Measurements from ENCODE around the gene LZIC. TPM values are rescaled to one million over a fixed set of nuclear protein-coding genes. Genes with fewer than 3 reads are reported as not detected.

The LZIC gene
- total and polyA plus RNA-seq, 11 donors: 18.5 to 37.7 (median 34.3) TPM

DNA sequence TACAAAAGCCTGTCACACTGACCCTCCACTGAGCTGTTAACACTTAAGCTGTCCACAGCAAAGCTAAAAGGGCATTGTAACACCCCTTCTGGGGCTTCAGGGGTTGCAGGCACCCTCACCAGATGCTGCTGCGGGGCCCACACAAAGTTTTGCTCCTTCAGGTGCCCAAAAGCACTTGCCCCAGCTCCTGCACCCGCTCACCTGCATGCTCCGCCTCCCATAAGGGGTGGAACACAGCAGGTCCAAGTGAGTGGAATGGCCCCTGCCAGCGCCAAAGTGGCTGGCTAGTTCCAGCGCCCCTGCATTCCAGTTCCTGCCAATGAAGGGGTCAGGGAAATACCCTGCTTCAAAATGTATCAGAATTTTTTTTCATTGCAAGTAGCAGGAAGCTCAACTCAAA is 46.6 kb upstream of the LZIC start:
- Histone ChIP-seq H3K9me3 (no peaks in the 10 kb centered on the region), H3K4me3 (no peak overlapping the region), H3K27ac (peak overlapping the region in 9 of 12 donors; percentile 24 to 87 (median 78)), H3K27me3 (no peaks in the 10 kb centered on the region), H3K4me1 (peaks cover 0 to 44% (median 24%) of the 10 kb centered on the region in 12 donors), H3K36me3 (peaks cover 0 to 6% (median 0%) of the 10 kb centered on the region in 9 donors)
- 91 to 98% (median 96%) methylated on average over 5 of the region's 5 CpGs for WGBS, 4 donors
- no peak for TF ChIP-seq POLR2A (IDR thresholded peaks at IDR 0.05)
- TF ChIP-seq, protein P1, sequence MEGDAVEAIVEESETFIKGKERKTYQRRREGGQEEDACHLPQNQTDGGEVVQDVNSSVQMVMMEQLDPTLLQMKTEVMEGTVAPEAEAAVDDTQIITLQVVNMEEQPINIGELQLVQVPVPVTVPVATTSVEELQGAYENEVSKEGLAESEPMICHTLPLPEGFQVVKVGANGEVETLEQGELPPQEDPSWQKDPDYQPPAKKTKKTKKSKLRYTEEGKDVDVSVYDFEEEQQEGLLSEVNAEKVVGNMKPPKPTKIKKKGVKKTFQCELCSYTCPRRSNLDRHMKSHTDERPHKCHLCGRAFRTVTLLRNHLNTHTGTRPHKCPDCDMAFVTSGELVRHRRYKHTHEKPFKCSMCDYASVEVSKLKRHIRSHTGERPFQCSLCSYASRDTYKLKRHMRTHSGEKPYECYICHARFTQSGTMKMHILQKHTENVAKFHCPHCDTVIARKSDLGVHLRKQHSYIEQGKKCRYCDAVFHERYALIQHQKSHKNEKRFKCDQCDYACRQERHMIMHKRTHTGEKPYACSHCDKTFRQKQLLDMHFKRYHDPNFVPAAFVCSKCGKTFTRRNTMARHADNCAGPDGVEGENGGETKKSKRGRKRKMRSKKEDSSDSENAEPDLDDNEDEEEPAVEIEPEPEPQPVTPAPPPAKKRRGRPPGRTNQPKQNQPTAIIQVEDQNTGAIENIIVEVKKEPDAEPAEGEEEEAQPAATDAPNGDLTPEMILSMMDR (IDR thresholded peaks at IDR 0.05): no peak
- intact Hi-C loops (cut with DNase I): loop anchor here in 2 of 10 donors (5.0 kb wide), 1 partner anchor 37 kb away; no protein-coding TSS in a partner anchor
- ATAC-seq (no peak), DNase-seq (no peak)

DNA sequence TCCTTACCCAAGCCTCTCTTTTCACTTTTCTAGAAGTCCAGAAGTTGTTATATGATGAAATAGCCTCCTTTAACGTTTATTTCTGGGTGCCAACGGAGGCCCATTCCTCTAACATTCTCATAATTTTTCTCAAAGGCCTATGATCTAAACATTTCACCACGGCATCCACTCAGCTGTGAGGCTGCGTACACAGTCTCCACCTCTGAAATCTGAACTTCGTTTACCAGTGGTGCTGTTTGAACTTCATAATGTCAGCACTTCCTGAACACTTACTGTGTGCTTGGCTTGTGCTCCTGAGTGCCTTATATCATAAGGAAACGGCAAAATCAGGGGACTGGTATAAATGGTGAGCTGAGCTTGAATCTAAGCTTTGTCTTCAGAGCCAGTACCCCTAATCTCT is 41.8 kb upstream of the LZIC start:
- H3K36me3 ChIP-seq: peaks cover 0 to 50% (median 36%) of the 10 kb centered on the region in 9 donors

DNA sequence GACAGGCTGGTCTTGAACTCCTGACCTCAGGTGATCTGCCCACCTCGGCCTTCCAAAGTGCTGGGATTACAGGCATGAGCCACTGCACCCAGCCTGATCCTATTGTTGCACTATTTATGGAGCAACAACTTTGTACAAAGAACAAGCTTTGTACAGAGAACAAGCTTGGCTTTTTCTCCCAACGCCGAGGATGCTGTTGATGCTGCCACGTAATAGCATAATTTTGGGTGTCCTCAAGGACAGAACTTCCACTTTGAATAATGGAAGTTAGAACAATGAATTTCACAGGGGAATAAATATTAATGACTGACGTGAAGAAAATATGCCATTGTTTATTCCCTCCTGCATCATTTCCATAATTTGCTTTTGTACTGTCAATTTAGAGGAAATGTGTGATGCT is 41.1 kb upstream of the LZIC start:
- Histone ChIP-seq H3K4me1 (peaks cover 0 to 7% (median 0%) of the 10 kb centered on the region in 12 donors), H3K36me3 (peaks cover 0 to 56% (median 39%) of the 10 kb centered on the region in 9 donors), H3K27me3 (no peaks in the 10 kb centered on the region), H3K27ac (peak overlapping the region in 10 of 12 donors; percentile 11 to 80 (median 53)), H3K9me3 (no peaks in the 10 kb centered on the region), H3K4me3 (no peak overlapping the region)
- no peak for DNase-seq
- intact Hi-C loops (cut with DNase I): no loop called here
- 64 to 84% (median 71%) methylated on average over 5 of the region's 5 CpGs for WGBS, 4 donors
- ATAC-seq: peak in 2 of 4 donors; percentile 39 to 88
- TF ChIP-seq, protein P1 (IDR thresholded peaks at IDR 0.05): no peak
- no peak for TF ChIP-seq POLR2A (IDR thresholded peaks at IDR 0.05)

More for the DNA sequence above, 41.8 kb upstream of the LZIC start:
- Histone ChIP-seq H3K4me3 (no peak overlapping the region), H3K9me3 (no peaks in the 10 kb centered on the region), H3K4me1 (peaks cover 0 to 11% (median 4%) of the 10 kb centered on the region in 12 donors), H3K27ac (peak overlapping the region in 9 of 12 donors; percentile 18 to 78 (median 53)), H3K27me3 (no peaks in the 10 kb centered on the region)
- TF ChIP-seq POLR2A (IDR thresholded peaks at IDR 0.05): no peak
- TF ChIP-seq, protein P1 (IDR thresholded peaks at IDR 0.05): no peak
- ATAC-seq: no peak
- 40 to 52% (median 48%) methylated on average over 6 of the region's 6 CpGs for WGBS, 4 donors
- intact Hi-C loops (cut with DNase I): loop anchor here in 1 of 10 donors (5.0 kb wide), 1 partner anchor 33 kb away; no protein-coding TSS in a partner anchor
- DNase-seq: no peak

DNA sequence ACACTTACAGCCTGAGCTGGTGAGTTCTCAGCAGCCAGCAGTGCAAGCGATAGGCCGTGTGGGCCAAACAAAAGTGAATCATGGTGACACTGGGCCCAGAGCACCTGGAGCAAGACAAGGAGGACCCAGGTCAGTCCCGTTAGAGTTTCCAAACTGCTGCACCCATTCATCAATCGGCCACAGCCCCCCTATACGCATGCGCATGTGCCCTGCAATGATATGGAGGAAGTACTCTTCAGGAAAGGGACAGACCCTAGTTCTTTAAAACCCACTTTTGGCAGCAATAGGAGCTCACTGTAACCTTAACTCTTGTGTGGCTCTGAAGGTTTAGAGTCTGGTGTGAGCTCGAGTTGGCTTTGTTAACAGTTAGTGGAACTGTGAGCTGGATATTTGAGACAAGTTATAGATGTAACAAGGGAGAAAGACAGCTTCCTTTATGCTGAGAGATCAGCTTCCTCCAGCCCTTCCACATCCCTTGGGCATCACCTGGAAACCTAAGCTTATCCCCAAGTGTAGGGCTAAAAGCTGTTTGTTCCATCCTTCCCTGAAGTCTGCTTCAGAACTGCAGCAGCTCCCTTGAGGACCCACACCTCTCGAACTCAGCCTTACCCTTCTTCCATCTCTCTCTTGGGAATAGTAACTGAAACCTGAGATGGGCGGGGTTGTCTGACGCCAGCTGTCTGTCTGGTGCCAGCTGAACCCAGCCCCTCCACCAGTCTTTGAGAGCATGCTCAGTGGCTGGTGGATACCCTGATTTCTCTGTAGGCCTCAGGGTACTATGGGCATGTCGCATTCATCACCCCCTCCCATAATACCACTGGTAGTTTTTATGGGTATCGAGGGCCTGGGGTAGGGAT is 17.7 kb upstream of the LZIC start:
- Histone ChIP-seq H3K4me3 (no peak overlapping the region), H3K36me3 (peaks cover 0 to 6% (median 0%) of the 10 kb centered on the region in 9 donors), H3K27me3 (no peaks in the 10 kb centered on the region), H3K27ac (no peak overlapping the region), H3K9me3 (no peaks in the 10 kb centered on the region), H3K4me1 (peaks cover 0 to 8% (median 0%) of the 10 kb centered on the region in 12 donors)
- DNase-seq: no peak
- WGBS, 4 donors: 73 to 81% (median 77%) methylated on average over 9 to 12 of the region's 12 CpGs
- intact Hi-C loops (cut with DNase I): loop anchor here in 1 of 10 donors (5.0 kb wide), 1 partner anchor 61 kb away; no protein-coding TSS in a partner anchor
- no peak for ATAC-seq
- TF ChIP-seq, protein P1 (IDR thresholded peaks at IDR 0.05): no peak
